ENCODE results near the gene TNP2.

DNA sequence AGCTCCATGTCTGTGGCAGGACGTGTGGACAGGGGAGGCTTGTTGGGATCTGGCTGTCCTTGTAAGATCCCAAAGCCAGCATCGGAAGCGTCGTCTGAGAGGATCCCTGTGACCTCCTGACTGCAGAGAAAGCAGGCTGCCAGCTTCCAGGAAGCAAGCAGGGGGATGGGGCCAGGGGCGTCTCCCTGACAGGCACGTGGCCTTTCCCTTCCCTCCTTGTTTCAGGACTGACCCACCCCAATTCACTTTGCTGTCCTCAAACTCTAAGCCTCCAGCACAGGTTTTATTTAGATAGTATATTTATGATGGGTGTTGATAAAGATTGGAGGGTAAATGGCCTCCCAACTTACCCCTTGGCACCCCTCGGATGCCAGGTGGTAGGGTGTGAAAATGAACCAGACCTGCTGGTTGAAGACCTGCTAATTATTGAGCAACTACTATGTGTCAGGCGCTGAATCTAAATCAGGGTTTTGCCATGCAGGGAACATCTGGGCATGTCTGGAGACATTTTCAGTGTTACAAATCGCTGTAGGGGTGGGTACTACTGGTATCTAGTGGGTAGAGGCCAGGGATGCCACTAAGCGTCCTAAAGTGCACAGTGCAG is 37.7 kb downstream of the TNP2 start:
- no peak for TF ChIP-seq CTCF (IDR thresholded peaks at IDR 0.05 in 2 of 3, conservative IDR thresholded peaks at IDR 0.05 in 1 of 3; ENCODE audit: borderline replicate concordance in 1 of 3, insufficient read depth in 1 of 3, low read depth in 2 of 3, low read length in 2 of 3)
- no peak for TF ChIP-seq POLR2A (IDR thresholded peaks at IDR 0.05; ENCODE audit: borderline replicate concordance, extremely low read depth, insufficient read depth, insufficient read length)
- TF ChIP-seq POLR2AphosphoS5 (IDR thresholded peaks at IDR 0.05; ENCODE audit: low read depth, low read length) = no peak
- TF ChIP-seq, protein P1, sequence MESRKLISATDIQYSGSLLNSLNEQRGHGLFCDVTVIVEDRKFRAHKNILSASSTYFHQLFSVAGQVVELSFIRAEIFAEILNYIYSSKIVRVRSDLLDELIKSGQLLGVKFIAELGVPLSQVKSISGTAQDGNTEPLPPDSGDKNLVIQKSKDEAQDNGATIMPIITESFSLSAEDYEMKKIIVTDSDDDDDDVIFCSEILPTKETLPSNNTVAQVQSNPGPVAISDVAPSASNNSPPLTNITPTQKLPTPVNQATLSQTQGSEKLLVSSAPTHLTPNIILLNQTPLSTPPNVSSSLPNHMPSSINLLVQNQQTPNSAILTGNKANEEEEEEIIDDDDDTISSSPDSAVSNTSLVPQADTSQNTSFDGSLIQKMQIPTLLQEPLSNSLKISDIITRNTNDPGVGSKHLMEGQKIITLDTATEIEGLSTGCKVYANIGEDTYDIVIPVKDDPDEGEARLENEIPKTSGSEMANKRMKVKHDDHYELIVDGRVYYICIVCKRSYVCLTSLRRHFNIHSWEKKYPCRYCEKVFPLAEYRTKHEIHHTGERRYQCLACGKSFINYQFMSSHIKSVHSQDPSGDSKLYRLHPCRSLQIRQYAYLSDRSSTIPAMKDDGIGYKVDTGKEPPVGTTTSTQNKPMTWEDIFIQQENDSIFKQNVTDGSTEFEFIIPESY (IDR thresholded peaks at IDR 0.05; ENCODE audit: extremely low read depth, insufficient replicate concordance, low read length) = no peak
- TF ChIP-seq EZH2 (IDR thresholded peaks at IDR 0.05) = no peak
- no peak for TF ChIP-seq ZNF274 (IDR thresholded peaks at IDR 0.05; ENCODE audit: low read depth, low read length)
- no peak for TF ChIP-seq CEBPB (IDR thresholded peaks at IDR 0.05; ENCODE audit: low read depth)
- TF ChIP-seq, protein P2, sequence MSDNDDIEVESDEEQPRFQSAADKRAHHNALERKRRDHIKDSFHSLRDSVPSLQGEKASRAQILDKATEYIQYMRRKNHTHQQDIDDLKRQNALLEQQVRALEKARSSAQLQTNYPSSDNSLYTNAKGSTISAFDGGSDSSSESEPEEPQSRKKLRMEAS (IDR thresholded peaks at IDR 0.05) = no peak
- TF ChIP-seq REST (IDR thresholded peaks at IDR 0.05; ENCODE audit: low read depth) = no peak
- no peak for TF ChIP-seq RAD21 (IDR thresholded peaks at IDR 0.05; ENCODE audit: low read depth)
